Skin epidermis (tissue), 12 donors: ENCODE measurements around the gene LDLRAD2.
"Not testable (repeated sequence)": the region's sequence is repeated elsewhere in the genome, so short reads cannot be mapped to it uniquely, and the experiment has no call there.

Source experiments
- H3K27ac ChIP-seq, 21 experiments: fragments of 200-600 bp; sonication (generic) in 11 of 21; one replicate each; pipeline ENCODE4 v1.5.0; 2020; ENCODE audit warnings: mild to moderate bottlenecking in 3 of 21, inconsistent platforms in 2 of 21, moderate library complexity in 2 of 21
- H3K4me3 ChIP-seq, 7 experiments: fragments of 200-600 bp; sonication (generic) in 2 of 7; one replicate each; pipeline ENCODE4 v1.5.0; 2020; ENCODE audit warnings: inconsistent platforms in 2 of 7, mild to moderate bottlenecking in 2 of 7, moderate library complexity in 1 of 7

The LDLRAD2 gene

DNA sequence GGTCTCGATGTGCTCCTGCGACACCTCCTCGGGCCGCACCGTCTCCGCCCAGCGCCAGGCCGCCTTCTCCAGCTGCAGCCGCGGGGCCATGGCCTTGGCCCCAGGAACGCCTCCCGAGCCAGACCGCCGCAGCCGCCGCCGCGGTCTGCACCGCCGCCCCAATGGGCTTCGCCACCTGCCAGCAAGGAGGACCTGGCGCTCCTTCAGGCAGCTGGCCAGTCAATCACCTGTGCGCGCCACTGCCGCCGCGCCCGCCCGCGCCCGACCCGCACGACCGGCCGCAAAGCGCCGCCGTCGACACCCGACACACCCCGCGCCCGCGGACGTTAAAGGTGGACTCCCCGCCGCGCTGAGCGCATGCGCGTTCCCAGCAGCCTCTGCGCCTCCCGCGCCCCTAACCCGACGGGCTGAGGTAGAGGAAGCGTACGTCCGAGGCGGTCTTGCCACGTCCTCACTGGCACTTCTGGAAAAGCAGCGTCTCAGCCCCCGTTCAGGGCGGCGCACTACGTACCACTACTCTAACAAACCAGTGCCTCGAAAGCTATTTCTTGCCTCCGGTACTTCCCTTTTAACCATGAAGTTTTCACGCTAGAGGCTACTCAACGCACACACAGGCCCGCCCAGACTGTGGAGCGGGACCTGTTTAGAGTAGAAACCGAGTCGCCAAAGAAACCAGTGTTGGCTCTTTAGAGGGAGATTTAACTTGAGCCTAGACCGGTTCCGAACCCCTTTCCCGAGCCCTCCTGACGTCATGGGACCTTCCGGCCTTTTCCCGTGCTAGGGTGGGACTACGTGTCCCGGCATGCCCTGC, 29.0 kb upstream of the LDLRAD2 start, which contains the start of gene USP48:
USP48 (minus strand) TSS at position 282 of the 811 bp plus-strand sequence; CDS start at position 90, 192 bp downstream.
- peak within 1 kb of the TSS; percentile 88 to 100 (median 99) for H3K27ac ChIP-seq
- H3K4me3 ChIP-seq, result peak within 1 kb of the TSS; percentile 56 to 100 (median 90)

DNA sequence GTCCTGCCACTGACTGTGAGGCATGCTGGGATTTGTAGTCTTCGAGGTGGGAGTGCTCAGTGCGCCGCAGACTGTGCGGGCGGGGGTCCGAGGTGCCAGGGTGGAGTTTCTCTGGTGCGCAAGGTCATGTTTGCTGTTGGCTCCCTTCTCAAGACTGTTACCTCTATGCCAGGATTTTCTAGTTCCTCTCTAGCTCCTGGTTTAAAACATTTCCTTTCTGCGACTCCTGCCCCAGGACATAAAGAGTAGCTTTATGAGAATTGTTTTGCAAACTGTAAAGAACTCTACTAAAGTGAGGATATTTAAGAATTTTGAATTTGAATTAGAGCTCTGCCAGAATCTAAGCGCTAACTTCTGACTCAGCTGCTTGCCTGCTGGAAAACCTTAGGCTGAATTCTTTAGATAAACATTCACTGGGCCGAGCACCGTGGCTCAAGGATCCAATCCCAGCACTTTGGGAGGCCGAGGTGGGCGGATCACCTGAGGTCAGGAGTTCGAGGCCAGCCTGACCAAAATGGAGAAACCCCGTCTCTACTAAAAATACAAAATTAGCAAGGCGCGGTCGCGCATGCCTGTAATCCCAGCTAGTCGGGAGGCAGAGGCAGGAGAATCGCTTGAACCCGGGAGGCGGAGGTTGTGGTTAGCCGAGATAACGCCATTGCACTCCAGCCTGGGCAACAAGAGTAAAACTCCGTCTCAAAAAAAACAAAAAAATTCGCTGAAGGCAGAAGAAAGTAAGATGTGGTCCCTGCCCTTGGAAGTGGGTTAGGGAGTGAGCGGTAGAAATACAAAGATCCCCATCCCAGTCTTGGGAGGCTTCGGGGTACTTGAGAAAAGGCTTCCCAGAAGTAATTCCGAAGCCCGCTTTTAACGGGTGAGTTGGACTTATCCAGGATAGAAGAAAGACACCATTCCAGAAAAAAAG, 28.1 kb upstream of the LDLRAD2 start:
- H3K4me3 ChIP-seq, result peak overlapping the region; percentile 56 to 100 (median 90)
- H3K27ac ChIP-seq, result peak overlapping the region in 20 of 21 experiments; percentile 95 to 100 (median 99)

DNA sequence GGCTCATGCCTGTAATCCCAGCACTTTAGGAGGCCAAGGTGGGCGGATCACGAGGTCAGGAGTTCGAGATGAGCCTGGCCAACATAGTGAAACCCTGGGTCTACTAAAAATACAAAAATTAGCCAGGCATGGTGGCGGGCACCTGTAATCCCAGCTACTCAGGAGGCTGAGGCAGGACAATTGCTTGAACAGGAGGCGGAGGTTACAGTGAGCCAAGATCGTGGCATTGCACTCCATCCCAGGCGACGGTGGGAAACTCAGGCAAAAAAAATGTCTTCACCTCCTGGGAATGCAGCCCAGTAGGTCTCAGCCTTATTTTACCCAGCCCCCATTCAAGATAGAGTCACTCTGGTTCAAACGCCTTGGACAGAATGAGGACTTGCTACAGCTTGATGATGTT, 26.3 kb upstream of the LDLRAD2 start:
- not testable (repeated sequence) for H3K4me3 ChIP-seq, H3K27ac ChIP-seq

DNA sequence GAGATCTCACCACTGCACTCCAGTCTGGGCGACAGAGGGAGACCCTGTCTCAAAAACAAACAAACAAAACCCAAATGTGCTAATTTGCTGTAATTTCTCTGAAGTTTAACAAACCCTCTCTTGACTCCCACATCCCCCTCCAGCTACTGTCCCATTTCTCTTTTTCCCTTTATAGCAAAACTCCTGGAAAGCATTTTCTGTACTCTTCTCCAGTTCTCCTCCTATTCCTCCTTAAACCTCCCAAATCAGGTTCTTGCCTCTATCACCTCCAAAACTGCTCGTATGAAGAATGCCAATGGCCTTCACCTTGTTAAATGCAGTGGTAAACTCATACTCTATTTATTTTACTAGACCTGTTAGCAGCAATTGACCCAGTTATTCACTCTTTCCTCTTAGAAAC, 25.4 kb upstream of the LDLRAD2 start:
- Histone ChIP-seq H3K4me3 (no peak overlapping the region), H3K27ac (no peak overlapping the region)

DNA sequence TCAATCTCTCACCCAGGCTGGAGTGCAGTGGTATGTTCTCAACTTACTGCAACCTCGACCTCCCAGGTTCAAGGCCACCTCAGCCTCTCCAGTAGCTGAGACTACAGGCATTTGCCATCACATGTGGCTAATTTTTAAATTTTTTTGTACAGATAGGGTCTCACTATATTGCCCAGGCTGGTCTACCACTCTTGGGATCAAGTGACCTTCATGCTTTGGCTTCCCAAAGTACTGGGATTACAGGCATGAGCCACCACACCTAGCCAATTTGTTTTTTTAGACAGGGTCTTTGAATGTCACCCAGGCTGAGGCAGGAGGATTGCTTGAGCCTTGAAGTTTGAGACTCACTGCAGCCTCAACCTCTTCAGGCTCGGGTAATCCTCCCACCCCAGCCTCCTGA, 19.0 kb upstream of the LDLRAD2 start:
- Histone ChIP-seq H3K27ac (no peak overlapping the region), H3K4me3 (no peak overlapping the region)

DNA sequence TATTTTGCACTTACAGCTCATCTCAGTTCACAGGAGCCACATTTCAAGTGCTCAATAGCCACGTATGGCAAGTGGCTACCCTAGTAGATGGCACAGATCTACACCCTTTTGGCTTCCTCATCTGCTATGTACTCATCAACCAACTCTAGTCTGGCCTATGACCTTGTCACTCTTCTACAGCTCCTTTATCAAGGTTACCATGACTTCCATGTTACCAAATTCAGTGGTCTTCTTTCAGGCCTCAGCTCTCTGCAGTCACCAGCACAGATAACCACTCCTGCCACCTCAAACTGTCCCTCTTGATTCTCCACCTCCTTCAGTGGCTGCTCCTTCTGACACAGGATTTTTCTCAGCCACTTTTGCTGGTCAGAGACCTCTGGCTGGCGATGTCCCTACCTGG, 17.4 kb upstream of the LDLRAD2 start:
- no peak overlapping the region for H3K4me3 ChIP-seq
- no peak overlapping the region for H3K27ac ChIP-seq

DNA sequence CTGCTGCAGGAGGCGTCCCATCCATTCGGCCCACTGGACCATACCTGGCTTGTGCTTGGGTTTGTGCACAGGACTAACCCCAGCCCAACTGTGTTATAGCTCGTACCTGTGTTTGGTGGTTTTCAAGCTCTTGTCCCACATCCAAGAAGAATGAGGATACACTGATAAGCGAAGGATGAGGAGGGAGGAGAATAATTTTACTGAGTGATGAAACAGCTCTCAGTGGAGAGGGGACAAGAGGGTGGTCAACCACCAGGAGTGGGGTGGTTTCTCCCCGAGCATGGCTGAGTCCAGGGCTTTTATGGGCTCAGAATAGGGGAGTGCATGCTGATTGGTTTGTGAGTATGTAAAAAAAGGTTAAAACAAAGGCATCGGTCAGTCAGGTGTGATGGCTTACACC, 17.0 kb upstream of the LDLRAD2 start:
- no peak overlapping the region for H3K27ac ChIP-seq
- no peak overlapping the region for H3K4me3 ChIP-seq

DNA sequence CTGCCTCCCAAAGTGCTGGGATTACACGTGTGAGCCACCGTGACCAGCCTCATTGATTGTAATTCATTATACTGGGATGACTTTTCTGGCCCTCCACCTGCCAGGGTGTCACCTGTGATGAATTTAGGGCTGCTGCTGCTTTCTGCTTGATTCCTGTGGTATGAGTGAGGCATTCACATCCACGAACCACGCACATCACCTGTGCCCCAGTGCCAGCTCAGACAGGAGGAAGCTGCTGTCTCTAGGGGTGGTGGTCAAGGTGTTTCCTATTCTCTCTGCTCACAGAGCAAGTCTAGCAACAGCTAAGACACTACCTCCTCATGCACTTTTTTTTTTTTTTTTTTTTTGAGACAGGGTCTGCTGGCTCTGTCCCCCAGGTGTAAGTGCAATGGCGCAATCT, 12.3 kb upstream of the LDLRAD2 start:
- Histone ChIP-seq H3K27ac (no peak overlapping the region), H3K4me3 (no peak overlapping the region)

DNA sequence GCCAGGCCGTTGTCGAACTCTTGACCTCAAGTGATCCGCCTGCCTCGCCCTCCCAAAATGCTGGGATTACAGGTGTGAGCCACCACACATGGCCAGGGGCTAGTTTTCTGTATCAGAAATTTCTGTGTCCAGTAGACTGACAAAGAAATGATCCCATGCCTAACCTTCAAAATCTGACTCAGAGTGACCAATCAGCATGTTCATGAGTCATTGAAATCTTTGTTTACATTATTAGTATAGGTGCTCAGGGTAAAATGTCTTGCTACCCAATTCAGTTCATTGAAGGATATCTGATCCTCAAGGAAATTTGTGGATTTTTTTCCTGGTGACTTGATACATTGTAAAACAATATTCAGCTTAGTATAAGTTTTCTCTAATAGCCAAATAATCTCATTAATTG, 11.0 kb upstream of the LDLRAD2 start:
- Histone ChIP-seq H3K27ac (no peak overlapping the region), H3K4me3 (no peak overlapping the region)

DNA sequence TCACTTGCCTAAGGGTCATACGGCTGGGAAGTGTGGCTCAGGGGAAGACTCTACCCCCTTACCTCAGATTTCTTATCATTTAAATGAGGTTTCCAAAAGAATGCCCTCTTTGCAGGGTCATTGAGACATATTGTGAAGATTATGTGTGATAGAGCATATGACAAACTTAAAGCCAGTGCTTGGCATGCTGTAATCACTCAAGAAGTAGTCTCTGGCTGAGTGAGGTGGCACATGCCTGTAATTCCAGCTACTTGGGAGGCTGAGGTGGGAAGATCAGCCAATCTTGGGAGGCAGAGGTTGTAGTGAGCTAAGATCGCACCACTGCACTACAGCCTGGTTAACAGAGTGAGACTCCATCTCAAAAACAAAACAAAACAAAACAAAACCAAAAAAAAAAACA, 7.5 kb upstream of the LDLRAD2 start:
- Histone ChIP-seq H3K4me3 (no peak overlapping the region), H3K27ac (no peak overlapping the region)

DNA sequence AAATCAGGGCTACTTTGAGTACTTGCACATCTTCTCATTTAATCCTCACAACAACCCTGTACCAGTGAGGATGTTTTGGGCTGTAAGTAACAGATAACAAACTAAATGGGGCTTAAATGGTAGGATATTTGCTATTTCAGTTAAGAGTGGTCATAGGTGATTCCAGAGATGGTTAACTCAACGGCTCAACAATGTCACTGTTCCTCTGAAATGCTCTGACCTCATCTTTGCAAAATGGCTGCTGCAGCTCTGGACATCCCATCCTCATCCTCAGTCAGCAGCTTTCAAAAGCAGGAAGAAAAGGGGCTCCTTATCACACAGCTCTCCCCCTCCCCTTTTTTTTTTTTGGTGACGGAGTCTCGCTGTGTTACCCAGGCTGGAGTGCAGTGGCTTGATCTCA, 1.5 kb downstream of the LDLRAD2 start:
- no peak overlapping the region for H3K4me3 ChIP-seq
- no peak overlapping the region for H3K27ac ChIP-seq

DNA sequence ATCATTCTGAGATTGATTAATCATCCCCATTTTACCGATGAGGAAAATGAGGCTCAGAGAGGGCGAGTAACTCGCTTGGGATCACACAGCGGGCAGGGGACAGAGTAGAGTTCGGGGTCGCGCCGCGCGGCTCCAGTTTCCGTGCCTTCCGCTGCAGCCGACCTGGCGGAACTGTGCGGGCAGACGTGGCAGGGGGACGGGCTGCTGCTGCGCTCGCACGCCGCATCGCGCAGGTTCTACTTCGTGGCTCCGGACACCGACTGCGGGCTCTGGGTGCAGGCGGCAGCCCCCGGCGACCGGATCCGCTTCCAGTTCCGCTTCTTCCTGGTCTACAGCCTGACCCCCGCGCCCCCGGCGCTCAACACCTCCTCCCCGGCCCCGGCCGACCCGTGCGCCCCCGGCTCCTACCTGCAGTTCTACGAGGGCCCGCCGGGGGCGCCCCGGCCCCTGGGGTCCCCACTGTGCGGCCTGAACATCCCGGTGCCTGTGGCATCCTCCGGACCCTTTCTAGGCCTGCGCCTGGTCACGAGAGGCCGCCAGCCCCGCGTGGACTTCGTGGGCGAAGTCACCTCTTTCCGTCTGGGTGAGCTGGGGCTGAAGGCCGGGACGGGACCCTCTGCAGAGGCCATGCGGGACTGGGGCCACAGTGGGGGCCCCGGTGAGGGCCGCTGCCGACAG, 2.3 kb downstream of the LDLRAD2 start:
- Histone ChIP-seq H3K27ac (peak overlapping the region in 1 of 21 experiments; percentile 21), H3K4me3 (peak overlapping the region in 5 of 7 experiments; percentile 22 to 37 (median 28))

DNA sequence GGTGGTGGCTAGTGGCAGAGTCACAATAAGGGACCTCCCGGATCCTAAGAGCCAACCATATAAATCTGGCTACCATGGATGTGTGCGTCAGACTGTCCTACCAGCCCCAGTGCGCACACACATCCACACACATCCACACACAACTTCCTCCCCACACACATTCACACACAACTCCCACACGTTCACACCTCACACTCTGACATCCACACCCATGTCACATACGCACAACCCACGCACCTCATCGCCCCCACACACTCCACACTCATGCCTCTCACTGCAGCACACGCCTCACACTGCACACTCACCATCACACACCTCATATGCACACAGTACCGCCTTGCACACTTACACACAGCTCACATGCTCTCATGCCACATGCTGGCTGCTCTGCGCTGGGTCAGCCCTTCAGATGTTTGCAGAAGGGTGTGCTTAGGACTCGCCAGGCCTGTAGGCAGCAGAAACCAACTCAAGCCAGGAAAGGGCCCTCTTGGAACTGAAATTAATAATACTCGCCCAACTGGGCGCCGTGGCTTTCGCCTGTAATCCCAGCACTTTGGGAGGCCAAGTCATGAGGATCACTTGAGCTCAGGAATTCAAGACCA, 3.0 kb downstream of the LDLRAD2 start:
- H3K27ac ChIP-seq, result peak overlapping the region in 1 of 21 experiments; percentile 54
- H3K4me3 ChIP-seq, result peak overlapping the region in 1 of 7 experiments; percentile 22

DNA sequence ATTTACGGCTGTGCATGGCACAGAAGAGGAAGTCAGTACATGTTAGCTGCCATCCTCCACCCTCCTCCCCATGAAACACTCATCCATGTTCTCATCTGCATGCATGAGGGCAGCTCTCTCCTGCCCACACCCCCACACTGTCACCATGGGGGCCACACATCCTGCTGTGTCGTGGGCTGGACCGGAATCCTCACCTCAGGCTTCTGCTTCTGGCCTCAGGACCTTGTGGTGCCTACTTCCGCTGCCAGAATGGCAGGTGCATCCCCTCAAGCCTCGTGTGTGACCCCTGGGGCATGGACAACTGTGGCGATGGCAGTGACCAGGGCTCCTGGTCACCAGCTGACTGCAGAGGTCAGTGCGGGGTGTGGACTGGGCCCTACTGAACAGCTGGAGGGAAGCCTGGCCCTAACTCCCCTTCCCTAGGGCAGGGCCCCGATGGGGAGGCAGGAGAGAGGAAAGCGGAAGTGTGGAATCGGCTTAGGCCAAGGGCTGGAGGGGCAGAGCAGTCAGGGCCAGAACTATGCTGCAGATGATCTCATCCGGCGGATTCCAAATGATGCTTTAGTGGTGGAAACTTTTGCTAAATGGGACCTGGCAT, 3.8 kb downstream of the LDLRAD2 start:
- Histone ChIP-seq H3K27ac (peak overlapping the region in 1 of 21 experiments; percentile 54), H3K4me3 (no peak overlapping the region)

DNA sequence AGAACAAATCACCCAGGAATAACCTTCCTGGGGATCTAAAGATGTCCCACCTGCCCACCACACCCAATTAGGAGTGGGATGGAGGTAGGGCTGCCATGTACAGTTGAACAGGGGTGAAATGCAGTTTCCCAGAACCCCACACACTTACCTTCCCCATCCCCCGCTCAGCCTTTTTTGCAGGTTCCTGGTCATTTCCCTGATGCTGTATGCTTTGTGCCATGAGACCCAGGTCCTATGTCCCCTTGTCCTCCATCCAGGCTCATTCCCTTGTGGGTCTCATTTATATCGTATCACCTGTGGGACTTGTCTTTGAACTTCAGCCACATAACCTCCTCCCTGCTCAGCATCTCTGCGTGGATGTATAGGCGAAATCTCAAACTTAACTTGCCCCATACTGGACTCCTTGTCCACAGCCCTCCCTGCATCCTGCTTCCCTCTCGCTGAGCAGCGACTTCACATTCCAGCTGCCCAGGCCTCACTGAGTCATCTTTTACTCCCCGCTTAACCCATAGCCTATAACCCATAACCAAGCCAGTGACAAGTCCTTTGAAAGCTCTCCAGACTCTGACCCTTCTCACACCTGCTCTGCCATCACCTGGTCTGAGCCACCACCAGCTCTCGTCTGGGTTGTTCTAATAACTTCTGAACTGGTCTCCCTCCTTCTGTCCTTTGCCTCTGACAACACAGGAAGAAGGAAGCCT, 4.7 kb downstream of the LDLRAD2 start:
- Histone ChIP-seq H3K4me3 (no peak overlapping the region), H3K27ac (peak overlapping the region in 1 of 21 experiments; percentile 54)

DNA sequence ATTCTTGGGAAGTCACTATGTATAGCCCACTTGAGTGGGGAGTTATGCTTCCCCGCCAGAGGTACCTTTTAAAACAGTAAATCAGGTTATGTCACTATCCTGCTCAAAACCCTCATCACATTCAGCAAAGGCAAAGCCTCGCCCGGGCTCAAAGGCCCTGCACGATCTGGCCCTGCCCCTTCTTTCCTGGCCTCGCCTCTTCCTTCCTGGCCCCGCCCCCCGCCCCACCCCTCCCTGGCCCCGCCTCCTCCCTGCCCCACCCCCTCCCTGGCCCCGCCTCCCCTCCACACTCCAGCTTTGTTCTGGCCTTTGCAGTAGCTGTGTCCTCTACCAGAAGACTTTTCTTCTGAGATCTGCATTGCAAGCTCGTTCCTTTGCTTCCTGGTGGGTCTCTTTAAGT, 6.6 kb downstream of the LDLRAD2 start:
- H3K27ac ChIP-seq, result no peak overlapping the region

DNA sequence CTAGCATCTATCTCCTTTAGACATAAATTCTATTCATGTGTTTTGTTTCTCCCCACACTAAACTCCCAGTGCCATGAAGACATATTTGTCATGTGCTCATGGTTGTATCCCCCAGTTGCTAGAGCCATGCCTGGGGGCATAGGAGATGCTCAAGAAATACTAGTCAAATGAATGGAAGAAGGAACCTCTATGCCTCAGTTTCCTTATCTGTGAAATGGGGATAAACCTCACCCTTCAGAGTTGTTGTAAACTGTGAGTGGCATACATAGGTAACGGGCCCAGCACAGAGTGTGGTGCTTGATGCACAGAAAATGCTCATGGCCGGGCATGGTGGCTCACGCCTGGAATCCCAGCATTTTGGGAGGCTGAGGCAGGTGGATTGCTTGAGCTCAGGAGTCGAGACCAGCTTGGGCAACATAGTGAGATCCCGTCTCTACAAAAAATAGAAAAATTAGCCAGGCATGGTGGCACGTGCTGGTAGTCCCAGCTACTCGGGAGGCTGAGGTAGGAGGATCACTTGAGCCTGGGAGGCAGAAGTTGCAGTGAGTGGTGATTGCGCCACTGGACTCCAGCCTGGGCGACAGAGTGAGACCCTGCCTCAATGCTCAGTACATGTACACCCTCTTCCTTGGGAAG, 8.7 kb downstream of the LDLRAD2 start:
- no peak overlapping the region for H3K4me3 ChIP-seq
- H3K27ac ChIP-seq, result no peak overlapping the region

More for the DNA sequence above, 6.6 kb downstream of the LDLRAD2 start:
- no peak overlapping the region for H3K4me3 ChIP-seq

DNA sequence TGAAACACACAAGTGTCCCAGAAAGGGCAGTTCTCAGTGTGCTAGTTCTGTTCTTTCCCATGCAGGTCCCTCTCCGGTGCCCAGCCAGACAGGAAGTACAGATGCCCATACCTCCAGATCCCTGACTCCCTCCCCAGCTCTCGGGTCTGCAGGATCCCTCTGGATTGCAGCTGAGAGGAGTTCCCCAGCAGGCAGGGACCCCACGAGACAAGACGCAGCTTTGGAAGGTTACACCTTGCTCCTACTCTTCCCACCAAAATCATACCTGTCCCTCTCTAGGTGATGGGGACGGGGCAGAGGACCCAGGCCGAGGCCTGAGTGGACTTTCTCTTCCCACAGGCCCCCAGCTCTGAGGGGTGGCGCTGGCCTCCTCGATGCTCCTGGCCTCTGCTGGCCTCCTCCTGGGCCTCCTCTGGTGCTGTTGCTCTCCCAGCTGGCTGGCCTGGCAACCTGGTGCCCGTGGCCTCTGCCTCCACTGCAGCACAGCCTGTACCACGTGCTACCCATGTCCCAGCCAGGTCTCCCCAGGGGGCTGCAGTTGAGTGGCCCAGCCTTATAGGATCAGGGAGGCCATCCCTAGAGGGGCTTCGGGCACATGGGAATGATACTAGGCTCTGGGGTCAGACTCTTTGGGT, 9.4 kb downstream of the LDLRAD2 start:
- Histone ChIP-seq H3K4me3 (no peak overlapping the region), H3K27ac (no peak overlapping the region)
